Measurements from ENCODE around the gene PAPPA2. TPM values are rescaled to one million over a fixed set of nuclear protein-coding genes. Genes with fewer than 3 reads are reported as not detected.

The PAPPA2 gene
- total RNA-seq, 5 donors from 2014 or later (not counting 1 experiment from before 2014, with no cell fraction given): 0.03 to 0.06 TPM; not detected in 3

DNA sequence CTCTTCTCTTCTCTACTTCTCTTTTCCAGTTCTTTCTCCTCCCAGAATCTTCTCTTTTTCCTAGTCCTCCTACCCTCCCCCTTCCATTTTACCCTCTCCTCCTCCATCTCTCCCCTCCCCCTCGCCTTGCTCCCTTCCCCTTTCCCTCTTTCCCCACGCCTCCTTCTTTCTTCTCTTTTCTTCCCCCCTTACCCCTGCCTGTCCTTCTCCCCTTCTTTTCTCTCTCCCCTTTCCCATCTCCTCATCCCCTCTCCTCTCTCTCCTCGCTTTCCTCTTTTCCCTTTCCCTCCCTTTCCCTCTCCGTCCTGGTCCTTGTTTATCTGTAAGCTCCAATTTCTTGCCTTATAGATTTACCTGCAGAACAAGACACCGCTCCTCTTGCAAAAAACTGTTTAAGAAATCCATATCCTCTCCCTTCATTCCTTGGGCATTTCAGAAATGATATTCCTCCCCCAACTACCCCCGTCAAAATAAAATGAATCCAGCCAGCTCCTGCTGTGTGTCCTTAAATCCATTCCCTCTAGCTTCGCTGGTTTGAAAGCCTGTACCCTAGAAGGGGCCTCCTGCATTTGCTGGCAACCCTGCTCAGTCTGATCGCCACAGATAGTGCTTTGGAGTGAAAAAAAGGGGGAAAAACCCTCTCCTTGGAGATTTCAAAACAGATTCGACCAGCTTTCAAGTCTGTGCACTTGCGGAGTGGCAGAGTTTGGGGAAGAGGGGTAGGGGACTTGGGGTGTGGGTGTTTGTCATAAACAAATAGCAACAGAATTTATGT, 89.4 kb downstream of the PAPPA2 start:
- CTCF ChIA-PET: no interaction called here
- Histone ChIP-seq H3K4me1 (ENCODE audit: control insufficient read depth in 1 of 2, extremely low read depth in 1 of 2, insufficient read depth in 2 of 2, low read length in 2 of 2) (no peaks in the 10 kb centered on the region), H3K36me3 (ENCODE audit: control insufficient read depth in 2 of 2, extremely low read depth in 1 of 2, insufficient read depth in 1 of 2, low read length in 1 of 2) (no peaks in the 10 kb centered on the region), H3K27me3 (replicated peaks in 1 of 2; ENCODE audit: control insufficient read depth in 2 of 2, extremely low read depth in 1 of 2, insufficient read depth in 2 of 2, low read length in 1 of 2) (peaks cover 0 to 7% of the 10 kb centered on the region in 2 experiments), H3K9me3 (no peaks in the 10 kb centered on the region), H3K27ac (ENCODE audit: low read length) (no peak overlapping the region), H3K4me3 (ENCODE audit: control insufficient read depth in 1 of 2, extremely low read depth in 1 of 2, low read length in 1 of 2) (no peak overlapping the region)
- no peak for ATAC-seq (replicated peaks in 1 of 4)
- Mint-ChIP-seq H3K36me3 (no peaks in the 10 kb centered on the region), H3K27me3 (peaks cover 28 to 29% of the 10 kb centered on the region in 2 donors), H3K27ac (no peak overlapping the region), H3K9me3 (peaks cover 0 to 4% (median 0%) of the 10 kb centered on the region in 3 donors), H3K4me1 (peaks cover 0 to 5% (median 0%) of the 10 kb centered on the region in 3 donors), H3K4me3 (no peak overlapping the region)
- POLR2A ChIA-PET: no interaction called here
- no peak for DNase-seq
- WGBS (ENCODE audit: insufficient coverage): 16% methylated on average over 7 of the region's 10 CpGs

DNA sequence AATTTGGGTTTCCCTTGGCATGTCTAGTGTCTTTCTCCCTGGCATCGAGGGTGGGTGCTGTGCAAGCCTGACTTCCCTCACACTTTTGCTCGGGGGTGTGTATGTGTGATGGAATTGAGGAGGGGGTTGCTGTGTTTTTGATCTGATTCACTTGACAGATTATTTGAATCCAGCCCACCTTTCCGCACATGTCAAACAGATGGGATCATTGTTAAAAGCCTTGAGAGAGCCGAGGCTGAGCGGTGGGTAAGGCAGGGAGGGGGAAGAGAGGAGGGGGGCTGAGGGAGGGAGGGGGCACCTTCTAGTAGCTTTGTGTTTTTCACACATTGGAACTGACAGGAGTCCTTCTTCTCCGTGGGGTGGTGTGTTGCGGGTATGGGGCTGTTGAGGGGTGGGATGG, 90.0 kb downstream of the PAPPA2 start:
- H3K9me3 Mint-ChIP-seq: peaks cover 0 to 4% (median 0%) of the 10 kb centered on the region in 3 donors
- ATAC-seq (replicated peaks in 1 of 4) (no peak), DNase-seq (no peak)
- ChIA-PET CTCF (no interaction called here), POLR2A (no interaction called here)
- Histone ChIP-seq H3K27me3 (replicated peaks in 1 of 2; ENCODE audit: control insufficient read depth in 2 of 2, extremely low read depth in 1 of 2, insufficient read depth in 2 of 2, low read length in 1 of 2) (peaks cover 0 to 7% of the 10 kb centered on the region in 2 experiments), H3K4me1 (ENCODE audit: control insufficient read depth in 1 of 2, extremely low read depth in 1 of 2, insufficient read depth in 2 of 2, low read length in 2 of 2) (no peaks in the 10 kb centered on the region), H3K27ac (ENCODE audit: low read length) (no peak overlapping the region), H3K9me3 (no peaks in the 10 kb centered on the region), H3K36me3 (ENCODE audit: control insufficient read depth in 2 of 2, extremely low read depth in 1 of 2, insufficient read depth in 1 of 2, low read length in 1 of 2) (no peaks in the 10 kb centered on the region), H3K4me3 (ENCODE audit: control insufficient read depth in 1 of 2, extremely low read depth in 1 of 2, low read length in 1 of 2) (no peak overlapping the region)
- peaks cover 28 to 29% of the 10 kb centered on the region in 2 donors for H3K27me3 Mint-ChIP-seq
- H3K27ac Mint-ChIP-seq: no peak overlapping the region
- H3K4me1 Mint-ChIP-seq: peaks cover 0 to 5% (median 0%) of the 10 kb centered on the region in 3 donors
- H3K36me3 Mint-ChIP-seq: no peaks in the 10 kb centered on the region
- no peak overlapping the region for H3K4me3 Mint-ChIP-seq
- WGBS (ENCODE audit: insufficient coverage): 6% methylated on average over 2 of the region's 7 CpGs

DNA sequence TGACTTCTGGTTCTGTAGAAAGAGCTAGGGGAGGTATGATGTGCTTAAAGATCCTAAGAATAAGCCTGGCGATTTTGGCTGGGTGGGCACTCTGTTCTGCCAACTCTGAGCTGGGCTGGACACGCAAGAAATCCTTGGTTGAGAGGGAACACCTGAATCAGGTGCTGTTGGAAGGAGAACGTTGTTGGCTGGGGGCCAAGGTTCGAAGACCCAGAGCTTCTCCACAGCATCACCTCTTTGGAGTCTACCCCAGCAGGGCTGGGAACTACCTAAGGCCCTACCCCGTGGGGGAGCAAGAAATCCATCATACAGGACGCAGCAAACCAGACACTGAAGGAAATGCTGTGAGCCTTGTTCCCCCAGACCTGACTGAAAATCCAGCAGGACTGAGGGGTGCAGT, 93.3 kb downstream of the PAPPA2 start:
- no peaks in the 10 kb centered on the region for H3K4me1 ChIP-seq (ENCODE audit: control insufficient read depth in 1 of 2, extremely low read depth in 1 of 2, insufficient read depth in 2 of 2, low read length in 2 of 2)
- Mint-ChIP-seq H3K4me3 (no peak overlapping the region), H3K36me3 (no peaks in the 10 kb centered on the region), H3K27ac (no peak overlapping the region), H3K4me1 (peaks cover 0 to 5% (median 0%) of the 10 kb centered on the region in 3 donors), H3K27me3 (peaks cover 27 to 30% of the 10 kb centered on the region in 2 donors), H3K9me3 (peaks cover 0 to 4% (median 0%) of the 10 kb centered on the region in 3 donors)
- H3K36me3 ChIP-seq (ENCODE audit: control insufficient read depth in 2 of 2, extremely low read depth in 1 of 2, insufficient read depth in 1 of 2, low read length in 1 of 2): no peaks in the 10 kb centered on the region
- ATAC-seq (replicated peaks in 1 of 4) (no peak), DNase-seq (no peak)
- WGBS (ENCODE audit: insufficient coverage): 63% methylated on average over 3 of the region's 6 CpGs
- peaks cover 0 to 7% of the 10 kb centered on the region in 2 experiments for H3K27me3 ChIP-seq (replicated peaks in 1 of 2; ENCODE audit: control insufficient read depth in 2 of 2, extremely low read depth in 1 of 2, insufficient read depth in 2 of 2, low read length in 1 of 2)
- POLR2A ChIA-PET: no interaction called here
- H3K27ac ChIP-seq (ENCODE audit: low read length): no peak overlapping the region
- H3K9me3 ChIP-seq: no peaks in the 10 kb centered on the region
- CTCF ChIA-PET: no interaction called here
- H3K4me3 ChIP-seq (ENCODE audit: control insufficient read depth in 1 of 2, extremely low read depth in 1 of 2, low read length in 1 of 2): no peak overlapping the region

DNA sequence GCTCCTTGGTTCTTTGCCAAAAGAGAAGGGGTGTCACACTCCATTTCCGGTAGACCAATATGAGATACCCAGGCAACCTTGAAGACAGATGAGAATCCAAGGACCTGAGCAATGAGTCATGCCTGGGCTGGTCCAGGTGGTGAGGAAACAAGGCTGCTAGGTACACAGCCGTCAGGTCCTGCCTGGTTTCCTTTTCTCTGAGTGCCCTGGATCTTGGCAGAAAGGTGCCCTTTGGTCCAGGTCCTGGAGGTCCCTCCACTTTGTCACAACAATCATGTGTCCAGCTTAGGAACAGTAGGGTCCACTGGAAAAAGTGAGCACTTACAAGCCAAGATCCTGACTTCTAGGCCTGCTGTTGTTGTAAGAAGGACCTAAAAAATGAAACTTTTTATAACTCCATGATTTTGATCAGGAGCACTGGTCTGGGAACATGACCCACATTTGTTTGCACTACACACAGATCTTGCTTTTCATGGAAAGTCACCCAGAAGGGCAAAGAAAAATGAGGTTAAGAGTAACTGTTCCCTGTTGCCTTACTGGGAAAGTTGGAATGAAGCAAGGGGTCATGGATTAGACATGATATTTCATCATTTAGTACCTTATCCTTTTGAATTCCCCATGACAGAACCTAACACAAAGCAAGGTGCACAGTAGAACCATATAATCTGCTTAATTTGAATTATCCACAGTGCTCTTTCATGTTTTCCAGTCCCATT, 94.7 kb downstream of the PAPPA2 start:
- no peak overlapping the region for H3K27ac Mint-ChIP-seq
- no peaks in the 10 kb centered on the region for H3K36me3 Mint-ChIP-seq
- H3K9me3 Mint-ChIP-seq: peaks cover 0 to 4% (median under 1%) of the 10 kb centered on the region in 3 donors
- H3K4me3 Mint-ChIP-seq: no peak overlapping the region
- WGBS (ENCODE audit: insufficient coverage): 73% methylated on average over 2 of the region's 2 CpGs
- H3K4me3 ChIP-seq (ENCODE audit: control insufficient read depth in 1 of 2, extremely low read depth in 1 of 2, low read length in 1 of 2): no peak overlapping the region
- no peak overlapping the region for H3K27ac ChIP-seq (ENCODE audit: low read length)
- CTCF ChIA-PET: no interaction called here
- peaks cover 0 to 5% (median 0%) of the 10 kb centered on the region in 3 donors for H3K4me1 Mint-ChIP-seq
- H3K36me3 ChIP-seq (ENCODE audit: control insufficient read depth in 2 of 2, extremely low read depth in 1 of 2, insufficient read depth in 1 of 2, low read length in 1 of 2): no peaks in the 10 kb centered on the region
- POLR2A ChIA-PET: no interaction called here
- peaks cover 15 to 18% of the 10 kb centered on the region in 2 donors for H3K27me3 Mint-ChIP-seq
- DNase-seq (no peak), ATAC-seq (replicated peaks in 1 of 4) (no peak)
- peaks cover 0 to 3% of the 10 kb centered on the region in 2 experiments for H3K27me3 ChIP-seq (replicated peaks in 1 of 2; ENCODE audit: control insufficient read depth in 2 of 2, extremely low read depth in 1 of 2, insufficient read depth in 2 of 2, low read length in 1 of 2)
- no peaks in the 10 kb centered on the region for H3K4me1 ChIP-seq (ENCODE audit: control insufficient read depth in 1 of 2, extremely low read depth in 1 of 2, insufficient read depth in 2 of 2, low read length in 2 of 2)
- H3K9me3 ChIP-seq: no peaks in the 10 kb centered on the region

DNA sequence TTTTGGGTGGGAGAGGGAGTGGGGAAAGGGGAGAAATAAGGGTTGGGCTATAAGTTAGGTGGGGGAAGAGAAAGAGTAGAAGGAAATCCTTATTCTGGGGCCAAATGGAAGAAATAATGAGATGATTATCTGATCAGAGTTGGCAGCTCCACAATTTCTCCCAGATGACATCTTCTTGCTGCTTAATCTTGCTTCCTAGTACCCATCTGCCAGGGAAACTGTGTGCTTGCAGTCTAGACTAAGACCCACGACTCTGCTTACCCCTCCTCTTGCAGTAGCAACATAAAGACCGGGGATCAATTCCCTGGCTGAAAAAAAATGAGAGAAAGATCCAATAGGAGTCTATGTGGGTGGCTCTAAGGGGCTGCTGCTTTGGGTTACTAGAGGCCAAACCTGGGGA, 95.6 kb downstream of the PAPPA2 start:
- CTCF ChIA-PET: no interaction called here
- WGBS (ENCODE audit: insufficient coverage): no CpG with 5 or more reads among the region's 2 CpGs
- no peaks in the 10 kb centered on the region for H3K9me3 ChIP-seq
- H3K4me1 ChIP-seq (ENCODE audit: control insufficient read depth in 1 of 2, extremely low read depth in 1 of 2, insufficient read depth in 2 of 2, low read length in 2 of 2): no peaks in the 10 kb centered on the region
- H3K4me1 Mint-ChIP-seq: no peaks in the 10 kb centered on the region
- H3K4me3 ChIP-seq (ENCODE audit: control insufficient read depth in 1 of 2, extremely low read depth in 1 of 2, low read length in 1 of 2): no peak overlapping the region
- ATAC-seq (replicated peaks in 1 of 4): no peak
- peaks cover 0 to 4% (median 3%) of the 10 kb centered on the region in 3 donors for H3K9me3 Mint-ChIP-seq
- H3K27ac ChIP-seq (ENCODE audit: low read length): no peak overlapping the region
- POLR2A ChIA-PET: no interaction called here
- DNase-seq: no peak
- no peaks in the 10 kb centered on the region for H3K36me3 Mint-ChIP-seq
- H3K4me3 Mint-ChIP-seq: no peak overlapping the region
- H3K27me3 ChIP-seq (replicated peaks in 1 of 2; ENCODE audit: control insufficient read depth in 2 of 2, extremely low read depth in 1 of 2, insufficient read depth in 2 of 2, low read length in 1 of 2): no peaks in the 10 kb centered on the region
- no peaks in the 10 kb centered on the region for H3K36me3 ChIP-seq (ENCODE audit: control insufficient read depth in 2 of 2, extremely low read depth in 1 of 2, insufficient read depth in 1 of 2, low read length in 1 of 2)
- H3K27me3 Mint-ChIP-seq: peaks cover 10 to 18% of the 10 kb centered on the region in 2 donors
- no peak overlapping the region for H3K27ac Mint-ChIP-seq

DNA sequence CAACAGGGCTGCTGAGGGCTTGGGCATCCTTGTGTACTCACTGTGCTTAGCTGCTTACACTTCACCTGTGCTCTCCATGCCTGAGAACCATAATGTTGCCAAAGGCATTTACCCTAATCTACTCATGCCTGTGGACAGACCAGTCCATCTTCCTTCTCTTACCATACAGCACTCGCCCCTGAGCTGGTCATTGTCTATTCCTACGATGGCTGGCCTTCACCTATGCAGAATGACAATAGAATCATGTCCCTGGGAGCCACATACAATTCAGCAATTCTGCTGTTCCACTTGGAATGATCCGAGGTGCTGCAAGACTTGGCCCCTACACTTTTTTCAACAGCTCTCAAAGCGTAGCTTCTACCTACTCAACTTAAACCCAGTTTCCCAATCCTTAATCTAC, 96.5 kb downstream of the PAPPA2 start:
- Mint-ChIP-seq H3K9me3 (peaks cover 0 to 4% (median 3%) of the 10 kb centered on the region in 3 donors), H3K27ac (no peak overlapping the region), H3K4me1 (no peaks in the 10 kb centered on the region), H3K36me3 (no peaks in the 10 kb centered on the region), H3K4me3 (no peak overlapping the region), H3K27me3 (peaks cover 3 to 11% of the 10 kb centered on the region in 2 donors)
- Histone ChIP-seq H3K27ac (ENCODE audit: low read length) (no peak overlapping the region), H3K4me3 (ENCODE audit: control insufficient read depth in 1 of 2, extremely low read depth in 1 of 2, low read length in 1 of 2) (no peak overlapping the region), H3K27me3 (replicated peaks in 1 of 2; ENCODE audit: control insufficient read depth in 2 of 2, extremely low read depth in 1 of 2, insufficient read depth in 2 of 2, low read length in 1 of 2) (no peaks in the 10 kb centered on the region), H3K4me1 (ENCODE audit: control insufficient read depth in 1 of 2, extremely low read depth in 1 of 2, insufficient read depth in 2 of 2, low read length in 2 of 2) (no peaks in the 10 kb centered on the region), H3K9me3 (no peaks in the 10 kb centered on the region), H3K36me3 (ENCODE audit: control insufficient read depth in 2 of 2, extremely low read depth in 1 of 2, insufficient read depth in 1 of 2, low read length in 1 of 2) (no peaks in the 10 kb centered on the region)
- ChIA-PET CTCF (no interaction called here), POLR2A (no interaction called here)
- ATAC-seq (replicated peaks in 1 of 4) (no peak), DNase-seq (no peak)
- 29% methylated on average over 3 of the region's 4 CpGs for WGBS (ENCODE audit: insufficient coverage)
